ENCODE results near the gene SSU72.
"Not testable (repeated sequence)": the region's sequence is repeated elsewhere in the genome, so short reads cannot be mapped to it uniquely, and the experiment has no call there.

DNA sequence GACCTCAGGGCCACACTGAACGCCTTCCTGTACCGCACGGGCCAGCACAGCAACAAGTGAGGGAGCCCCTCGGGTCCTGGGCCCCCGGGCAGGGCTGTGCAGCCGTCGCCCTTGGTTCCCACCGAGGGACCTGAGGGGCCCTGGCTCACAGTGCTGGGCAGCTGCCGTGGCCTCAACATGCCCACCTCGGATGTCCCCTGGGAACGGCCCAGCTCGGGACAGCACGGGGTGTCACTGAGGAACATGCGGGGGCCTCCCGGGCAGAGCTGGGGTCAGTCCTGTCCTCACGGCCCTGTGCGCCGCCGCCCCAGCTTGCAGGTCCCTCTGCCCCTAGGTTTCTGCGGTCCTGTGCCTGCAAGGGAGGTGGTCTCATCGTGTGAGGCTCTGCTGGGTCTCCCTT is 48.2 kb downstream of the SSU72 start:
- not testable (repeated sequence) for TF ChIP-seq CTCF (IDR thresholded peaks at IDR 0.05; ENCODE audit: extremely low read depth in 1 of 2, insufficient read depth in 1 of 2, low read depth in 1 of 2, low read length in 2 of 2); EZH2 (IDR thresholded peaks at IDR 0.05; ENCODE audit: borderline replicate concordance, low read depth, low read length, severe bottlenecking); POLR2A (IDR thresholded peaks at IDR 0.05; ENCODE audit: low read depth, low read length)
